CD14-positive monocyte (primary cell): Measurements from ENCODE around the gene GLRX3. TPM values are rescaled to one million over a fixed set of nuclear protein-coding genes. Genes with fewer than 3 reads are reported as not detected.
A peak's percentile ranks its signal among the peaks of the same experiment; 100 is the strongest.

Experiments
- DNase-seq, 3 donors: peaks; one replicate each; pipeline ENCODE4 v3.0.0-alpha.2; 2011 to 2022
- H2AFZ ChIP-seq: 2 replicates; pipeline ENCODE4 v1.6.0; 2012; ENCODE audit warnings: mild to moderate bottlenecking, low read depth, low read length, inconsistent platforms; ENCODE audit not compliant: insufficient read depth, poor library complexity, severe bottlenecking
- H3K27ac ChIP-seq, 2 donors: 1 replicate in 1 of 2; 2 replicates in 1 of 2; pipeline ENCODE4 v1.5.1; 2012 to 2013; ENCODE audit warnings: low read length in 2 of 2, control low read depth in 1 of 2, inconsistent platforms in 1 of 2, low read depth in 1 of 2, mild to moderate bottlenecking in 1 of 2
- H3K27me3 ChIP-seq, 2 donors: one replicate each; pipeline versions ENCODE4 v1.6.0 to v1.6.1; 2011 to 2013; ENCODE audit warnings: low read length in 2 of 2; ENCODE audit not compliant: control insufficient read depth in 2 of 2, insufficient read depth in 2 of 2
- H3K36me3 ChIP-seq, 2 donors: replicated peaks in 1 of 2; 1 replicate in 1 of 2; 2 replicates in 1 of 2; pipeline versions ENCODE4 v1.5.1 to v1.6.1; 2012 to 2013; ENCODE audit warnings: low read length in 2 of 2, control low read depth in 1 of 2, inconsistent platforms in 1 of 2, mild to moderate bottlenecking in 1 of 2; ENCODE audit not compliant: insufficient read depth in 2 of 2, control insufficient read depth in 1 of 2
- H3K4me1 ChIP-seq, 2 donors: 1 replicate in 1 of 2; 2 replicates in 1 of 2; pipeline versions ENCODE4 v1.5.1 to v1.6.1; 2012 to 2013; ENCODE audit warnings: low read length in 2 of 2, control low read depth in 1 of 2, inconsistent platforms in 1 of 2, mild to moderate bottlenecking in 1 of 2, moderate library complexity in 1 of 2; ENCODE audit not compliant: insufficient read depth in 2 of 2, control insufficient read depth in 1 of 2
- H3K4me2 ChIP-seq: replicated peaks from 2 replicates; pipeline ENCODE3; 2012; ENCODE audit warnings: low read length, moderate library complexity, mild to moderate bottlenecking; ENCODE audit not compliant: poor library complexity, severe bottlenecking; ENCODE audit errors: extremely low read depth
- H3K4me3 ChIP-seq, 3 experiments: fragments of 200-600 bp in 1 of 3; sonication (generic) in 1 of 3; replicated peaks in 1 of 3; 1 replicate in 2 of 3; 2 replicates in 1 of 3; pipeline ENCODE4 v1.5.1; 2011 to 2013; ENCODE audit warnings: low read length in 3 of 3, mild to moderate bottlenecking in 3 of 3, control low read depth in 2 of 3, low read depth in 2 of 3, inconsistent platforms in 1 of 3, moderate library complexity in 1 of 3
- H3K79me2 ChIP-seq: 2 replicates; pipeline ENCODE4 v1.6.0; 2012; ENCODE audit warnings: mild to moderate bottlenecking, control low read depth, inconsistent platforms, low read length, moderate library complexity; ENCODE audit not compliant: insufficient read depth
- H3K9ac ChIP-seq: 2 replicates; pipeline ENCODE4 v1.6.0; 2017; ENCODE audit warnings: low read length, mild to moderate bottlenecking; ENCODE audit not compliant: insufficient read depth, poor library complexity, severe bottlenecking
- H3K9me3 ChIP-seq, 2 donors: replicated peaks in 1 of 2; 1 replicate in 1 of 2; 2 replicates in 1 of 2; pipeline versions ENCODE4 v1.5.1 to v1.6.1; 2012 to 2013; ENCODE audit warnings: low read length in 2 of 2, control low read depth in 1 of 2; ENCODE audit not compliant: control insufficient read depth in 1 of 2, insufficient read depth in 1 of 2
- H4K20me1 ChIP-seq: 2 replicates; pipeline ENCODE4 v1.6.0; 2012; ENCODE audit warnings: mild to moderate bottlenecking, low read length, control low read depth, moderate library complexity; ENCODE audit not compliant: insufficient read depth
- H3K27ac Mint-ChIP-seq, 7 donors: one replicate each; pipeline ENCODE4 v1.8.0; 2020; ENCODE audit warnings: mild to moderate bottlenecking in 7 of 7, mixed read lengths in 7 of 7, moderate library complexity in 6 of 7, inconsistent platforms in 2 of 7
- H3K27me3 Mint-ChIP-seq, 3 donors: one replicate each; pipeline ENCODE4 v1.8.0; 2021 to 2022; ENCODE audit warnings: low read depth in 3 of 3, mild to moderate bottlenecking in 3 of 3, mixed read lengths in 3 of 3, moderate library complexity in 3 of 3, inconsistent platforms in 1 of 3
- H3K36me3 Mint-ChIP-seq, 2 donors: one replicate each; pipeline ENCODE4 v1.8.0; 2020; ENCODE audit warnings: mixed read lengths in 2 of 2, inconsistent platforms in 1 of 2, mild to moderate bottlenecking in 1 of 2
- H3K4me1 Mint-ChIP-seq: one replicate; pipeline ENCODE4 v1.8.0; 2020; ENCODE audit warnings: mild to moderate bottlenecking, mixed read lengths
- H3K4me3 Mint-ChIP-seq, 2 donors: one replicate each; pipeline ENCODE4 v1.8.0; 2020; ENCODE audit warnings: mild to moderate bottlenecking in 2 of 2, mixed read lengths in 2 of 2, moderate library complexity in 1 of 2
- H3K9me3 Mint-ChIP-seq, 7 donors: one replicate each; pipeline ENCODE4 v1.8.0; 2020 to 2022; ENCODE audit warnings: mixed read lengths in 7 of 7, mild to moderate bottlenecking in 6 of 7, moderate library complexity in 6 of 7, inconsistent platforms in 2 of 7
- CTCF ChIP-seq: fragments of 200-600 bp; IDR thresholded peaks from one replicate; pipeline ENCODE4 v1.8.0; 2022; ENCODE audit warnings: antibody characterized with exemption, mild to moderate bottlenecking
- WGBS: methylation state at CpG from one replicate; pipeline ENCODE4 v1.1.5; 2013; ENCODE audit warnings: missing lambda C conversion rate; ENCODE audit not compliant: insufficient coverage; 5-methylcytosine and 5-hydroxymethylcytosine counted together
- intact Hi-C, 2 donors: fragments of 100-400 bp; cut with micrococcal nuclease; formaldehyde crosslinking; loops; one replicate each; pipeline versions ENCODE4 v1.15.0 to v1.15.1; 2023
- polyA plus RNA-seq, 3 donors: library from polyadenylated mRNA; depleted of rRNA in 1 of 3; unstranded in 2 of 3; stranded (reverse) in 1 of 3; fragments of 300-500 nt in 2 of 3; fragments of >200 nt in 1 of 3; fragmentation: Illumina TruSeq in 2 of 3; gene quantifications; 1 replicate in 2 of 3; 2 replicates in 1 of 3; pipeline ENCODE4 v1.2.3, GENCODE V29; 2012 to 2021

Gene GLRX3
- polyA plus RNA-seq, 3 donors, result 25.3 to 94.1 (median 78.2) TPM

GRCh38 chr10:130110246-130111112 lies 25.7 kb upstream of the GLRX3 start, which contains the start of gene C10orf143:
TSS of gene C10orf143 (minus strand) at chr10:130110830. CDS start at chr10:130110772, 58 bp downstream.
- H3K9ac ChIP-seq, result peak within 1 kb of the TSS; percentile 93
- H3K36me3 ChIP-seq, result no peaks in the 10 kb centered on the region
- peaks cover 0 to under 1% of the 10 kb centered on the region in 2 donors for H3K9me3 ChIP-seq
- H3K9me3 Mint-ChIP-seq, result peaks cover 2 to 13% (median 7%) of the 10 kb centered on the region in 7 donors
- H3K4me3 ChIP-seq, result peak within 1 kb of the TSS; percentile 78 to 93 (median 91)
- peaks cover 6 to 11% of the 10 kb centered on the region in 2 donors for H3K36me3 Mint-ChIP-seq
- peak within 1 kb of the TSS; percentile 95 for H2AFZ ChIP-seq
- peak within 1 kb of the TSS; percentile 84 for H3K4me2 ChIP-seq
- WGBS, result under 1% methylated on average over 62 of the region's 71 CpGs
- peak within 1 kb of the TSS; percentile 94 to 99 for H3K4me3 Mint-ChIP-seq
- H3K79me2 ChIP-seq, result peaks cover 9% of the 10 kb centered on the region
- peak; percentile 92 to 97 (median 95) for DNase-seq
- intact Hi-C loops, result loop anchor here (1.0 to 10.0 kb wide), 2 partner anchors 26 to 646 kb away; partner anchors contain the start of genes GLRX3 (in 2 of the 2) and MGMT (in 1 of the 2)
- no peak for TF ChIP-seq CTCF
- H3K27ac Mint-ChIP-seq, result peak within 1 kb of the TSS; percentile 89 to 98 (median 97)
- H3K27me3 Mint-ChIP-seq, result peaks cover 2 to 3% (median 2%) of the 10 kb centered on the region in 3 donors
- peaks cover 21 to 29% of the 10 kb centered on the region in 2 donors for H3K4me1 ChIP-seq
- peaks cover 11% of the 10 kb centered on the region for H4K20me1 ChIP-seq
- H3K4me1 Mint-ChIP-seq, result peaks cover 28% of the 10 kb centered on the region
- peak within 1 kb of the TSS; percentile 82 to 95 for H3K27ac ChIP-seq
- H3K27me3 ChIP-seq, result no peaks in the 10 kb centered on the region

- Histone ChIP-seq H4K20me1 (peaks cover 11% of the 10 kb centered on the region), H3K4me1 (peaks cover 21 to 29% of the 10 kb centered on the region in 2 donors), H3K79me2 (peaks cover 9% of the 10 kb centered on the region), H3K36me3 (no peaks in the 10 kb centered on the region), H2AFZ (peak overlapping the region; percentile 95), H3K27me3 (no peaks in the 10 kb centered on the region), H3K27ac (peak overlapping the region; percentile 82 to 95), H3K9ac (peak overlapping the region; percentile 93), H3K9me3 (peaks cover 0 to 3% of the 10 kb centered on the region in 2 donors), H3K4me2 (peak overlapping the region; percentile 84), H3K4me3 (peak overlapping the region; percentile 78 to 93 (median 91))
- Mint-ChIP-seq H3K27ac (peak overlapping the region; percentile 89 to 98 (median 97)), H3K9me3 (peaks cover 5 to 18% (median 10%) of the 10 kb centered on the region in 7 donors), H3K4me3 (peak overlapping the region; percentile 94 to 99), H3K27me3 (peaks cover 2 to 3% (median 3%) of the 10 kb centered on the region in 3 donors), H3K4me1 (peaks cover 28% of the 10 kb centered on the region), H3K36me3 (peaks cover 2 to 4% of the 10 kb centered on the region in 2 donors)
- no peak for TF ChIP-seq CTCF
- peak; percentile 93 to 96 (median 94) for DNase-seq
- intact Hi-C loops, result loop anchor here in 1 of 2 donors (1.0 to 10.0 kb wide), 2 partner anchors 25 to 646 kb away; partner anchors contain the start of genes GLRX3 and MGMT
- under 1% methylated on average over 40 of the region's 49 CpGs for WGBS
Measured at GRCh38 chr10:130111113-130111851, 24.9 kb upstream of the GLRX3 start.
